Neural progenitor cell (in vitro differentiated cells): ENCODE measurements around the gene TMEM185B.

Experiments
- EZH2phosphoT487 ChIP-seq: fragments of 200-600 bp; sonication (generic); IDR thresholded peaks from 2 replicates; pipeline ENCODE4 v1.6.1; 2017; ENCODE audit warnings: antibody characterized with exemption
- TF ChIP-seq, protein P1 (sequence below): fragments of 200-600 bp; sonication (generic); IDR thresholded peaks from 2 replicates; pipeline ENCODE4 v1.5.1; 2017; ENCODE audit warnings: antibody characterized with exemption, mild to moderate bottlenecking

DNA sequence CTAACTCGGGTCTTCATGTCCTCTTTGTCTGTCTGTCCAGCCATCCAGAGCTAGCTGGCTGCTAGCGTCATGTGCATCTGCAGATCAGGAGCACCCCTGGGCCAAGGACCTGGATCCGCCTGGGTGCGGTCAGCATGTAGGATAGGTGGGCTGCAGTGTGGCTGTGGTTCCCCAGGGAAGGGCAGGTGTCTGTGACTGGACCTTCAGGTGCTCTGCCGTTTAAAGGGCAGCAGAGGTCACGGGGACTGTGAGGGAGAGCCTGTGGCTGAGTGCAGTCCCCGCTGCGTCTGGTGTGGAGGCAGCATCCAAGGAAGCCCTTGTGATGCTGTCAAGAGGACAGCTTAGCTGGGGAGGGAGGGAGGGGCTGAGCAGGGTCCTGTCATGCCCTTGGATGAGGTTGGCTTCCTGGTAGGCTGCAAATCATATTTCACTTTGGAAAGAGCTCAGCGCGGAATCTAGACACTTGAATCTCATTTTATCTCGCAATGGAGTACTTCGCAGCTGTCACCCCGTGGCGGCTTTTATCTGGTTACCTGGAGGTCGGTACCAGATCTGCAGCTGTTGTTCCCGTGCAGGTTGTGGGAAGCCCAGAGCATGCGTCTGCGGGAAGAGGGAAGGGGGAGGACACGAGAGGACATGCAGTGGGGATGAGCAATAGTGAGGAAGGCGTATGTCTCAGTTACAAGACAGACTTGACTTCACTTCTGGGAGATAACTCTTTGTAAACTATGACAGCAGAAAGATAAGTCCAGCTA, 23.5 kb upstream of the TMEM185B start:
- TF ChIP-seq, protein P1, sequence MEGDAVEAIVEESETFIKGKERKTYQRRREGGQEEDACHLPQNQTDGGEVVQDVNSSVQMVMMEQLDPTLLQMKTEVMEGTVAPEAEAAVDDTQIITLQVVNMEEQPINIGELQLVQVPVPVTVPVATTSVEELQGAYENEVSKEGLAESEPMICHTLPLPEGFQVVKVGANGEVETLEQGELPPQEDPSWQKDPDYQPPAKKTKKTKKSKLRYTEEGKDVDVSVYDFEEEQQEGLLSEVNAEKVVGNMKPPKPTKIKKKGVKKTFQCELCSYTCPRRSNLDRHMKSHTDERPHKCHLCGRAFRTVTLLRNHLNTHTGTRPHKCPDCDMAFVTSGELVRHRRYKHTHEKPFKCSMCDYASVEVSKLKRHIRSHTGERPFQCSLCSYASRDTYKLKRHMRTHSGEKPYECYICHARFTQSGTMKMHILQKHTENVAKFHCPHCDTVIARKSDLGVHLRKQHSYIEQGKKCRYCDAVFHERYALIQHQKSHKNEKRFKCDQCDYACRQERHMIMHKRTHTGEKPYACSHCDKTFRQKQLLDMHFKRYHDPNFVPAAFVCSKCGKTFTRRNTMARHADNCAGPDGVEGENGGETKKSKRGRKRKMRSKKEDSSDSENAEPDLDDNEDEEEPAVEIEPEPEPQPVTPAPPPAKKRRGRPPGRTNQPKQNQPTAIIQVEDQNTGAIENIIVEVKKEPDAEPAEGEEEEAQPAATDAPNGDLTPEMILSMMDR, result no peak
- no peak for TF ChIP-seq EZH2phosphoT487
